ENCODE results near the gene GLUD2.
"Not testable (repeated sequence)": the region's sequence is repeated elsewhere in the genome, so short reads cannot be mapped to it uniquely, and the experiment has no call there.

Gene GLUD2

DNA sequence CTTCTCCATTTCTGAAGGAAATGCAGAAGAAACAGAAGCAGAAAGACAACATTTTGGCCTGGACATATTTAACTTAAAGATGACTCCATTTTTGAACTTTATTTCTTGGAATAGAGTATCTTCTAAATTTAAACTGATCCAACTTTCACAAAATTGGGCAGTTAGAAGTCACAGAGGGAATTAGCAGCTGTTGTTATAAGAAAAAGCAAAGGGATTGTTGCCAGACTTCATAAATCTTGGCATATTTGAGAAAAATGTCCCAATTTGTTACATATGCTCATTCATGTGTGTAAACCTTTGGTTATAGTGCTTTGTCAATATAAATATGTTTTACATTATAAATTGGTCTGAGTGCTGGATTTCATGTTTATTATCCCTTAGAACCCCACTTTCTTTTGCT is 3.4 kb downstream of the GLUD2 start:
- Histone ChIP-seq H3K4me1 (ENCODE audit: control extremely low read depth in 1 of 4, control insufficient read depth in 4 of 4, insufficient read depth in 4 of 4, low read length in 3 of 4) (peaks cover 0 to 1% (median 0%) of the 10 kb centered on the region in 4 experiments), H3K27me3 (replicated peaks in 2 of 5; ENCODE audit: control insufficient read depth in 4 of 5, insufficient read depth in 5 of 5, low read length in 4 of 5) (peaks cover 0 to 13% (median 12%) of the 10 kb centered on the region in 5 experiments), H3K36me3 (ENCODE audit: control insufficient read depth in 4 of 4, insufficient read depth in 4 of 4, low read length in 3 of 4) (no peaks in the 10 kb centered on the region), H3K9me3 (ENCODE audit: control extremely low read depth in 1 of 5, control insufficient read depth in 4 of 5, insufficient read depth in 2 of 5, low read depth in 1 of 5, low read length in 4 of 5) (no peaks in the 10 kb centered on the region), H3K4me3 (ENCODE audit: control insufficient read depth in 1 of 7, extremely low read depth in 1 of 7, insufficient read depth in 4 of 7, low read depth in 2 of 7, low read length in 6 of 7) (no peak overlapping the region), H3K27ac (ENCODE audit: insufficient read depth in 1 of 2, low read depth in 1 of 2, low read length in 2 of 2, poor library complexity in 1 of 2, severe bottlenecking in 2 of 2) (no peak overlapping the region)
- CTCF ChIA-PET, result no interaction called here
- POLR2A ChIA-PET, result no interaction called here
- no peak for DNase-seq

DNA sequence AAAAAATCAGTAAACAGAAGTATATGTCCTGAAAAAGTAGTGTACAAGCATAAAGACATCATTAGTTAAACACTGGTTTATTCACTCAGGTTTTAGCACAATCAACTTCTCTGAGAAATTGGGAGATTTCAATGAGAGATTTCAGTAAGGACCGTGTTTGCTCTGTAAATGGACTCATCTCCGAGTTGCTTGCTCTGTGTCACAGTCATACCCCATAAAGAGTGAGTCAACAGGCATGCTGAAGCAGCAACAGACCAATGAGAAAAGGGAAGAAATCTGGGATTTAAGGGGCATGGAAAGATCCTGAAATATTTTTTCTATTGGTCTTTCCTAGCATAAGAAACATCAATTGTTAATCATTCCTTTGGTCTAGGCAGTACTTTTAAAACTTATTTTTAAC is 4.7 kb downstream of the GLUD2 start:
- Histone ChIP-seq H3K4me3 (ENCODE audit: control insufficient read depth in 1 of 7, extremely low read depth in 1 of 7, insufficient read depth in 4 of 7, low read depth in 2 of 7, low read length in 6 of 7) (no peak overlapping the region), H3K36me3 (ENCODE audit: control insufficient read depth in 4 of 4, insufficient read depth in 4 of 4, low read length in 3 of 4) (no peaks in the 10 kb centered on the region), H3K9me3 (ENCODE audit: control extremely low read depth in 1 of 5, control insufficient read depth in 4 of 5, insufficient read depth in 2 of 5, low read depth in 1 of 5, low read length in 4 of 5) (no peaks in the 10 kb centered on the region), H3K27ac (ENCODE audit: insufficient read depth in 1 of 2, low read depth in 1 of 2, low read length in 2 of 2, poor library complexity in 1 of 2, severe bottlenecking in 2 of 2) (no peak overlapping the region), H3K4me1 (ENCODE audit: control extremely low read depth in 1 of 4, control insufficient read depth in 4 of 4, insufficient read depth in 4 of 4, low read length in 3 of 4) (peaks cover 0 to 1% (median 0%) of the 10 kb centered on the region in 4 experiments), H3K27me3 (replicated peaks in 2 of 5; ENCODE audit: control insufficient read depth in 4 of 5, insufficient read depth in 5 of 5, low read length in 4 of 5) (peaks cover 0 to 8% (median 5%) of the 10 kb centered on the region in 5 experiments)
- ChIA-PET CTCF (no interaction called here), POLR2A (no interaction called here)
- no peak for DNase-seq
- 74% methylated on average over 2 of the region's 2 CpGs for WGBS (ENCODE audit: insufficient coverage)

DNA sequence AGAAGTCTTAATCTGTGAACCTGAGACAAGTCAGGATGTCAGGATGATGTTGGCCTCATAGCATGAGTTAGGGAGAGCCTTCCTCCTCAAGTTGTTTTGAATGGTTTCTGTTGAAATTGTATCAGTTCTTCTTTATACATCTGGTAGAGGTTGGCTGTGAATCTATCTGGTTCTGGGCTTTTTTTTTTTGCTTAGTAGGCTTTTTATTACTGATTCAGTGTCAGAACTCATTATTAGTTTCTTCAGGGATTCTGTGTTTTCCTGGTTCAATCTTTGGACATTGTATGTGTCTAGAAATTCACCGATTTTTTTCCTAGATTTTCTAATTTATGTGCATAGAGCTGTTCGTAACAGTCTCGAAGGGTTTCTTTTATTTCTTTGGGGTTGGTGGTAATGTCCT is 14.9 kb downstream of the GLUD2 start:
- Histone ChIP-seq H3K4me3 (ENCODE audit: control insufficient read depth in 1 of 7, extremely low read depth in 1 of 7, insufficient read depth in 4 of 7, low read depth in 2 of 7, low read length in 6 of 7) (no peak overlapping the region), H3K27me3 (replicated peaks in 2 of 5; ENCODE audit: control insufficient read depth in 4 of 5, insufficient read depth in 5 of 5, low read length in 4 of 5) (no peaks in the 10 kb centered on the region), H3K36me3 (ENCODE audit: control insufficient read depth in 4 of 4, insufficient read depth in 4 of 4, low read length in 3 of 4) (no peaks in the 10 kb centered on the region), H3K9me3 (ENCODE audit: control extremely low read depth in 1 of 5, control insufficient read depth in 4 of 5, insufficient read depth in 2 of 5, low read depth in 1 of 5, low read length in 4 of 5) (no peaks in the 10 kb centered on the region), H3K4me1 (ENCODE audit: control extremely low read depth in 1 of 4, control insufficient read depth in 4 of 4, insufficient read depth in 4 of 4, low read length in 3 of 4) (no peaks in the 10 kb centered on the region), H3K27ac (ENCODE audit: insufficient read depth in 1 of 2, low read depth in 1 of 2, low read length in 2 of 2, poor library complexity in 1 of 2, severe bottlenecking in 2 of 2) (no peak overlapping the region)
- POLR2A ChIA-PET, result no interaction called here
- no peak for DNase-seq
- CTCF ChIA-PET, result no interaction called here
- no CpG with 5 or more reads among the region's 3 CpGs for WGBS (ENCODE audit: insufficient coverage)

DNA sequence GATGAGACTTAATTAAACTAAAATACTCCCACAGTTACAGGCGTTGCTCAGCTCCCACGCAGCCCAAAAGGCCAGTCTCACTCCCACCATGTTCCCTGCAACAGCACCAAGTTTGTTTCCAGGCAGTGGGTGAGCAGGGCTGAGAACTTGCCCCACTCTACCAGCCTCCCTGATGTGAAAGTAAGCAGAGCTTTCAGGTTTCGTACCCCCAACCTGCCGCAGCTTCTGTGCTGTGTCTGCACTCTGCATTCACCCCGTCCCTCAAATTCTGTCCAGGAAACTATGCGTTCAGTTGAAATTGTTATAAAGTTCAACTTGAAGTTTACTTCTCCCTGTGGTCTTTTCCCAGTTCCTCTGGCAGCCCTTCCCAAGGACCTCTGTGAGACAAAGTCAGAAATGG is 17.2 kb downstream of the GLUD2 start:
- Histone ChIP-seq H3K4me1 (ENCODE audit: control extremely low read depth in 1 of 4, control insufficient read depth in 4 of 4, insufficient read depth in 4 of 4, low read length in 3 of 4) (no peaks in the 10 kb centered on the region), H3K27ac (ENCODE audit: insufficient read depth in 1 of 2, low read depth in 1 of 2, low read length in 2 of 2, poor library complexity in 1 of 2, severe bottlenecking in 2 of 2) (no peak overlapping the region), H3K9me3 (ENCODE audit: control extremely low read depth in 1 of 5, control insufficient read depth in 4 of 5, insufficient read depth in 2 of 5, low read depth in 1 of 5, low read length in 4 of 5) (no peaks in the 10 kb centered on the region), H3K27me3 (replicated peaks in 2 of 5; ENCODE audit: control insufficient read depth in 4 of 5, insufficient read depth in 5 of 5, low read length in 4 of 5) (no peaks in the 10 kb centered on the region), H3K4me3 (ENCODE audit: control insufficient read depth in 1 of 7, extremely low read depth in 1 of 7, insufficient read depth in 4 of 7, low read depth in 2 of 7, low read length in 6 of 7) (no peak overlapping the region), H3K36me3 (ENCODE audit: control insufficient read depth in 4 of 4, insufficient read depth in 4 of 4, low read length in 3 of 4) (no peaks in the 10 kb centered on the region)
- 87% methylated on average over 3 of the region's 6 CpGs for whole genome bisulfite sequencing (ENCODE audit: insufficient coverage)
- CTCF ChIA-PET, result no interaction called here
- DNase-seq, result no peak
- POLR2A ChIA-PET, result no interaction called here

DNA sequence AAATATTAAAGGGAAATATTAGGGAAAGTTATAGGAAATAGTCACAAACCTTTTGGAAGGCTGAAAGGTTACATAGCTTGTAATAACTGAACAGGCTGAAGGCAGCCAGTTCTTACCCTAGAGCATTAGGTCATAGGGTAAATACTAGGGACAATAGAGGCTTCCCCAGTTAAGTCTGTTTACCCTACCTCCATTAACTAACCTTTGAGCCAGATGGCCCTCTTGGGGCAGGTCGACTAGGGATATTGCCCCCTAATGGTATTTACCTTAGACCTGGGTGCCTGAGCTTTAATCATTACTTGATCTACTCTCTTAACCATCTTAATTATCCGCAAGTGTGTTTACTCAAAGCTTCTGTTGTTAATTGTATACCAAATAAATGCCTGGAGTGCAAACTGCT is 36.8 kb downstream of the GLUD2 start:
- H3K4me3 ChIP-seq (ENCODE audit: control insufficient read depth in 1 of 7, extremely low read depth in 1 of 7, insufficient read depth in 4 of 7, low read depth in 2 of 7, low read length in 6 of 7); H3K4me1 ChIP-seq (ENCODE audit: control extremely low read depth in 1 of 4, control insufficient read depth in 4 of 4, insufficient read depth in 4 of 4, low read length in 3 of 4); POLR2A ChIA-PET; H3K27me3 ChIP-seq (replicated peaks in 2 of 5; ENCODE audit: control insufficient read depth in 4 of 5, insufficient read depth in 5 of 5, low read length in 4 of 5); H3K36me3 ChIP-seq (ENCODE audit: control insufficient read depth in 4 of 4, insufficient read depth in 4 of 4, low read length in 3 of 4); H3K9me3 ChIP-seq (ENCODE audit: control extremely low read depth in 1 of 5, control insufficient read depth in 4 of 5, insufficient read depth in 2 of 5, low read depth in 1 of 5, low read length in 4 of 5); DNase-seq; H3K27ac ChIP-seq (ENCODE audit: insufficient read depth in 1 of 2, low read depth in 1 of 2, low read length in 2 of 2, poor library complexity in 1 of 2, severe bottlenecking in 2 of 2): not testable (repeated sequence)
- CTCF ChIA-PET, result interaction anchor here (1.0 kb wide), 1 partner anchor 522 kb away, joined by 3 read pairs; no protein-coding TSS in a partner anchor
- WGBS (ENCODE audit: insufficient coverage), result 33% methylated on average over 1 of the region's 2 CpGs

DNA sequence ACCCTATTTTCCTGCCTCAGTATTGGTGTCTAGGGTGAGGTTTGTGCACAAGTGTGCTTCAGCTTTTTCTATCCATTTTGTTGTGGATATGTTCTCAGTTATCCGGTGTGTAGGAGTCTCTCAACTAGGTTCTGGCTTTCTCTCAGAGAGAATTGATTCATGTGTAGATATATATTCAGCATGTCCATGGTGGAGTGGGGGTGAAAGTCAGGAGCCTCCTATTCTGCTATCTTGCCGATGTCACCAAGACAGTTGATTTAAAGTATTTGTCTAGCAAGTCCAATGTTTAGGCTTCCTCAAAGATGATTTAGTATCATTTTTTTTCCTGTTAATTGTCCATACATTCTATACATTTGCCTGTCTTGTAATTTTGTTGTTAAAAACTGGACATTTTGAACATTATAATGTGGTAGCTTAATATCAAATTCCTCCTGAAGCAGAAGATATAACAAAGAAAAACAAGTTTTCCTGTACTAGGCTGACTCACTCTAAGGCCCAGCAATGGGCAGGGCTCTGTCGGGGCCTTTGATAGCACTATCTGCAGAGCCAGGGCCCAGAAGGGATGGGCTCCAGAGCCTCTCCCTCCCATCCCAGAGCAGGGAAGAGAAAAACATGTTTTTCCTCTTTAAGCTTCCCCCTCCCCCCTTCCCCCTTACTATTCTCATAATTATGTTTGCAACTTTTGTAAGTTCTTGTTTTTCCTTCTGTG is 37.6 kb downstream of the GLUD2 start:
- POLR2A ChIA-PET, result no interaction called here
- no peak overlapping the region for H3K27ac ChIP-seq (ENCODE audit: insufficient read depth in 1 of 2, low read depth in 1 of 2, low read length in 2 of 2, poor library complexity in 1 of 2, severe bottlenecking in 2 of 2)
- H3K27me3 ChIP-seq (replicated peaks in 2 of 5; ENCODE audit: control insufficient read depth in 4 of 5, insufficient read depth in 5 of 5, low read length in 4 of 5), result no peaks in the 10 kb centered on the region
- WGBS (ENCODE audit: insufficient coverage), result 86% methylated on average over 2 of the region's 3 CpGs
- H3K9me3 ChIP-seq (ENCODE audit: control extremely low read depth in 1 of 5, control insufficient read depth in 4 of 5, insufficient read depth in 2 of 5, low read depth in 1 of 5, low read length in 4 of 5), result peaks cover 0 to 4% (median 0%) of the 10 kb centered on the region in 5 experiments
- H3K36me3 ChIP-seq (ENCODE audit: control insufficient read depth in 4 of 4, insufficient read depth in 4 of 4, low read length in 3 of 4), result no peaks in the 10 kb centered on the region
- H3K4me1 ChIP-seq (ENCODE audit: control extremely low read depth in 1 of 4, control insufficient read depth in 4 of 4, insufficient read depth in 4 of 4, low read length in 3 of 4), result no peaks in the 10 kb centered on the region
- CTCF ChIA-PET, result no interaction called here
- H3K4me3 ChIP-seq (ENCODE audit: control insufficient read depth in 1 of 7, extremely low read depth in 1 of 7, insufficient read depth in 4 of 7, low read depth in 2 of 7, low read length in 6 of 7), result no peak overlapping the region
- no peak for DNase-seq

DNA sequence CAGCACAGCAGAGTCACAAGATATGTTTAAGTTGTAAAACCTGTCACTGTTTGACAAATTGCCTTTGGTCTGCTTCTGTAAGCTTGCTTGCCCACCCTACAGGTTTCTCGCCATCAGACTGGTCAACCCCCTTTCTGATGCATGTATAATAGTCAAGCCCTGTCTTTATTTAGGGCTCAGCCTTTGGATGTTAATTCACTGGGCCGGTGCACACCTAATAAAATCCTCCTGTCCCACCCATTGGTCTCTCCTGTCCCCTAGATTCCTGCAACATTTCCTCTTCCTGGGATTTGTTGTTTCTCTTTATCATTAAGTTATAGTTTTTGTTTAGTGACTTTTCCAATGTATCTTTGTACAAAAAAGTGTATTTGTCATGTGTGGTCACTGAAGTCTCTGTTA is 38.2 kb downstream of the GLUD2 start:
- 60% methylated on average over 2 of the region's 2 CpGs for WGBS (ENCODE audit: insufficient coverage)
- no peaks in the 10 kb centered on the region for H3K4me1 ChIP-seq (ENCODE audit: control extremely low read depth in 1 of 4, control insufficient read depth in 4 of 4, insufficient read depth in 4 of 4, low read length in 3 of 4)
- H3K4me3 ChIP-seq (ENCODE audit: control insufficient read depth in 1 of 7, extremely low read depth in 1 of 7, insufficient read depth in 4 of 7, low read depth in 2 of 7, low read length in 6 of 7), result no peak overlapping the region
- H3K9me3 ChIP-seq (ENCODE audit: control extremely low read depth in 1 of 5, control insufficient read depth in 4 of 5, insufficient read depth in 2 of 5, low read depth in 1 of 5, low read length in 4 of 5), result peaks cover 0 to 4% (median 0%) of the 10 kb centered on the region in 5 experiments
- H3K36me3 ChIP-seq (ENCODE audit: control insufficient read depth in 4 of 4, insufficient read depth in 4 of 4, low read length in 3 of 4), result no peaks in the 10 kb centered on the region
- no peak for DNase-seq
- ChIA-PET POLR2A (no interaction called here), CTCF (no interaction called here)
- H3K27me3 ChIP-seq (replicated peaks in 2 of 5; ENCODE audit: control insufficient read depth in 4 of 5, insufficient read depth in 5 of 5, low read length in 4 of 5), result no peaks in the 10 kb centered on the region
- no peak overlapping the region for H3K27ac ChIP-seq (ENCODE audit: insufficient read depth in 1 of 2, low read depth in 1 of 2, low read length in 2 of 2, poor library complexity in 1 of 2, severe bottlenecking in 2 of 2)

Measured in common myeloid progenitor, CD34-positive (primary cell).